Forelimb muscle (tissue), 1 donor: ENCODE data around the gene TRIO. TPM values are rescaled to one million over a fixed set of nuclear protein-coding genes. Genes with fewer than 3 reads are reported as not detected.

Experiments
- DNase-seq: peaks from one replicate; pipeline ENCODE4 v3.0.0-alpha.2; 2013; ENCODE audit warnings: low read depth
- polyA plus RNA-seq: library from polyadenylated mRNA; unstranded; fragments of 120-200 nt; gene quantifications from one replicate; pipeline ENCODE4 v1.2.1, GENCODE V29; 2013; ENCODE audit not compliant: insufficient read length

The TRIO gene
- polyA plus RNA-seq, 1 donor: 168 TPM

- DNase-seq: no peak
Measured at GRCh38 chr5:14147210-14147609, 4.1 kb downstream of the TRIO start.

GRCh38 chr5:14148483-14148882 is 5.3 kb downstream of the TRIO start:
- no peak for DNase-seq

GRCh38 chr5:14148890-14149671 is 5.9 kb downstream of the TRIO start:
- no peak for DNase-seq

GRCh38 chr5:14149672-14150274 is 6.6 kb downstream of the TRIO start:
- no peak for DNase-seq

GRCh38 chr5:14151416-14151815 is 8.3 kb downstream of the TRIO start:
- no peak for DNase-seq

GRCh38 chr5:14153071-14153864 is 10.1 kb downstream of the TRIO start:
- DNase-seq: no peak

GRCh38 chr5:14153932-14154731 is 11.0 kb downstream of the TRIO start:
- DNase-seq: peak; percentile 39

GRCh38 chr5:14155075-14155474 is 11.9 kb downstream of the TRIO start:
- no peak for DNase-seq

GRCh38 chr5:14155739-14156138 is 12.6 kb downstream of the TRIO start:
- DNase-seq: no peak

GRCh38 chr5:14156290-14156649 is 13.1 kb downstream of the TRIO start:
- DNase-seq: no peak

GRCh38 chr5:14156650-14157492 is 13.7 kb downstream of the TRIO start:
- DNase-seq: peak; percentile 44

- no peak for DNase-seq
Measured at GRCh38 chr5:14157493-14157782, 14.3 kb downstream of the TRIO start.

- no peak for DNase-seq
Measured at GRCh38 chr5:14158890-14159666, 15.9 kb downstream of the TRIO start.

GRCh38 chr5:14161825-14162556 is 18.8 kb downstream of the TRIO start:
- DNase-seq: no peak

GRCh38 chr5:14164164-14165163 is 21.3 kb downstream of the TRIO start:
- no peak for DNase-seq

- DNase-seq: no peak
Measured at GRCh38 chr5:14165375-14166106, 22.4 kb downstream of the TRIO start.

- no peak for DNase-seq
Measured at GRCh38 chr5:14166437-14166836, 23.3 kb downstream of the TRIO start.
